Cardiac muscle cell (in vitro differentiated cells and primary cell): ENCODE measurements around the gene UNC93A. TPM values are rescaled to one million over a fixed set of nuclear protein-coding genes. Genes with fewer than 3 reads are reported as not detected.
"Not testable (repeated sequence)": the region's sequence is repeated elsewhere in the genome, so short reads cannot be mapped to it uniquely, and the experiment has no call there.

Experiments
- DNase-seq, 2 donors: peaks; one replicate each; pipeline versions ENCODE4 v3.0.0 to v3.0.0-alpha.2; 2010 to 2017; ENCODE audit warnings: low read depth in 1 of 2, low spot score in 1 of 2
- H3K27ac ChIP-seq: fragments of 200-600 bp; sonication (generic); 2 replicates; pipeline ENCODE4 v1.5.1; 2016
- H3K27me3 ChIP-seq: fragments of 200-600 bp; sonication (generic); 2 replicates; pipeline ENCODE4 v1.6.0; 2016; ENCODE audit warnings: control low read depth
- H3K36me3 ChIP-seq: fragments of 200-600 bp; sonication (generic); 2 replicates; pipeline ENCODE4 v1.5.1; 2016; ENCODE audit warnings: control low read depth
- H3K4me1 ChIP-seq: fragments of 200-600 bp; sonication (generic); 2 replicates; pipeline ENCODE4 v1.8.1; 2017; ENCODE audit warnings: low read depth, mild to moderate bottlenecking, mixed run types
- H3K4me3 ChIP-seq: fragments of 200-600 bp; sonication (generic); 2 replicates; pipeline ENCODE4 v1.5.1; 2016; ENCODE audit warnings: mild to moderate bottlenecking
- H3K9me3 ChIP-seq: fragments of 200-600 bp; sonication (generic); 2 replicates; pipeline ENCODE4 v1.5.1; 2017; ENCODE audit warnings: low read depth, mild to moderate bottlenecking, control low read depth
- polyA plus RNA-seq: library from polyadenylated mRNA; unstranded; fragments of >200 nt; fragmentation: Nextera tagmentation; extraction: Ambion mirVana; gene quantifications from 2 replicates; pipeline ENCODE4 v1.2.1, GENCODE V29; 2016
- total RNA-seq: library from RNA; depleted of rRNA; stranded (reverse); fragments of >200 nt; gene quantifications from 2 replicates; pipeline ENCODE4 v1.2.3, GENCODE V29; 2016
- TF ChIP-seq, protein P1 (sequence below): IDR thresholded peaks from 2 replicates; pipeline ENCODE4 v1.5.1; 2012; ENCODE audit warnings: low read depth, mild to moderate bottlenecking, low read length

UNC93A gene
- total and polyA plus RNA-seq, 2 experiments from 2014 or later: not detected

GRCh38 chr6:167276772-167277533, 14.2 kb upstream of the UNC93A start:
- TF ChIP-seq, protein P1, sequence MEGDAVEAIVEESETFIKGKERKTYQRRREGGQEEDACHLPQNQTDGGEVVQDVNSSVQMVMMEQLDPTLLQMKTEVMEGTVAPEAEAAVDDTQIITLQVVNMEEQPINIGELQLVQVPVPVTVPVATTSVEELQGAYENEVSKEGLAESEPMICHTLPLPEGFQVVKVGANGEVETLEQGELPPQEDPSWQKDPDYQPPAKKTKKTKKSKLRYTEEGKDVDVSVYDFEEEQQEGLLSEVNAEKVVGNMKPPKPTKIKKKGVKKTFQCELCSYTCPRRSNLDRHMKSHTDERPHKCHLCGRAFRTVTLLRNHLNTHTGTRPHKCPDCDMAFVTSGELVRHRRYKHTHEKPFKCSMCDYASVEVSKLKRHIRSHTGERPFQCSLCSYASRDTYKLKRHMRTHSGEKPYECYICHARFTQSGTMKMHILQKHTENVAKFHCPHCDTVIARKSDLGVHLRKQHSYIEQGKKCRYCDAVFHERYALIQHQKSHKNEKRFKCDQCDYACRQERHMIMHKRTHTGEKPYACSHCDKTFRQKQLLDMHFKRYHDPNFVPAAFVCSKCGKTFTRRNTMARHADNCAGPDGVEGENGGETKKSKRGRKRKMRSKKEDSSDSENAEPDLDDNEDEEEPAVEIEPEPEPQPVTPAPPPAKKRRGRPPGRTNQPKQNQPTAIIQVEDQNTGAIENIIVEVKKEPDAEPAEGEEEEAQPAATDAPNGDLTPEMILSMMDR: no peak
- Histone ChIP-seq H3K4me1 (peaks cover 9% of the 10 kb centered on the region), H3K27ac (no peak overlapping the region), H3K4me3 (no peak overlapping the region), H3K27me3 (no peaks in the 10 kb centered on the region), H3K9me3 (no peaks in the 10 kb centered on the region), H3K36me3 (no peaks in the 10 kb centered on the region)
- DNase-seq: no peak

- not testable (repeated sequence) for H3K36me3 ChIP-seq, H3K4me3 ChIP-seq, H3K27ac ChIP-seq, H3K4me1 ChIP-seq, H3K27me3 ChIP-seq, H3K9me3 ChIP-seq, DNase-seq
Observed at GRCh38 chr6:167278173-167278940, 12.8 kb upstream of the UNC93A start.

- H3K4me1 ChIP-seq: peaks cover 3% of the 10 kb centered on the region
- no peak overlapping the region for H3K4me3 ChIP-seq
- H3K27me3 ChIP-seq: no peaks in the 10 kb centered on the region
- no peak for DNase-seq
- no peaks in the 10 kb centered on the region for H3K36me3 ChIP-seq
- H3K9me3 ChIP-seq: no peaks in the 10 kb centered on the region
- TF ChIP-seq, protein P1: no peak
- H3K27ac ChIP-seq: no peak overlapping the region
Observed at GRCh38 chr6:167279766-167280446, 11.2 kb upstream of the UNC93A start.

- DNase-seq, H3K36me3 ChIP-seq, H3K27ac ChIP-seq, H3K4me1 ChIP-seq, H3K9me3 ChIP-seq, H3K4me3 ChIP-seq, H3K27me3 ChIP-seq: not testable (repeated sequence)
Observed at GRCh38 chr6:167280466-167280865, 10.6 kb upstream of the UNC93A start.

DNA sequence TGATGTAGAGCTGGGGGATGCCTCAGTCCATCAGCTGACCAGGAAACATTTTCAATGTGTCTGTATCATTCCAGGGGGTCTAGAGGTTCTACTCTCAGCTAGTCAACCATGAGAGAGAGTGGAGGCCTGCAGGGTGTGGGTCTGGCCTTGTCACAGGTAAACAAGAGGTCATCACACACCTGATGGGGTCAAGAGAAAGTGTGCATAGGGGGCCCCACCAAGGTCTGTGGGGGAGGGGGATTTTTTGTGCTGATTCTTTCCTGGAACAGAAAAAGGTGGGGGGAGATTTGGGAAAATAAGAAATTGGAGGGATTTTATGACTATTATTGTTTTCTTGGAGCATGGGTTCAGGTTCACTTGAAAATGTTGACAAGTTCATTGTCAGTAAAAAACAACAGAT, 8.9 kb upstream of the UNC93A start:
- no peaks in the 10 kb centered on the region for H3K27me3 ChIP-seq
- TF ChIP-seq, protein P1: no peak
- H3K27ac ChIP-seq: no peak overlapping the region
- DNase-seq: no peak
- no peaks in the 10 kb centered on the region for H3K36me3 ChIP-seq
- H3K9me3 ChIP-seq: no peaks in the 10 kb centered on the region
- H3K4me1 ChIP-seq: peaks cover 3% of the 10 kb centered on the region
- H3K4me3 ChIP-seq: no peak overlapping the region

DNA sequence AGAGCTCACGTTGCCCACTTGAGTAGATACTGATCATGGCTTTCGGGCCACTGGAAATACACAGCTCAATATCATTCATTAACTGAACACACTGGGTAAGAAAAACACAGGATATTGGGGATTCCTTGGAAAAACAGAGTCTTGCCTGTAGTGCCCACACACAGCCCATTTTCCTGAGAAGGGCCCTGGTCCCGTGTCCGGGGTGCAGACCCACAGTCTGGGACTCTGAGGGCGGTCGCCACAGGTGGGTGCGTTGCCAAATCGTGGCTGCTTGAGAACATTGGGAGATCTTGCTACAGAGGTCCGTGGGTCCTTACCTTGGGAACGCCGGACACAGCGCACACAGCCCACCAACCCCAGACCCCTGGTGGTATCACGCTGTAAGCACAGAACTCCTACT, 6.5 kb upstream of the UNC93A start:
- H3K9me3 ChIP-seq, H3K36me3 ChIP-seq, H3K4me1 ChIP-seq, DNase-seq, H3K27ac ChIP-seq, H3K4me3 ChIP-seq, H3K27me3 ChIP-seq: not testable (repeated sequence)
